Mammary epithelial cell (primary cell): ENCODE data around the gene STRBP.

Experiments used
- EZH2 ChIP-seq: IDR thresholded peaks from 2 replicates; pipeline ENCODE4 v1.6.1; 2012; ENCODE audit warnings: low read length, inconsistent platforms, borderline replicate concordance
- TF ChIP-seq, protein P1 (sequence below), 2 donors: IDR thresholded peaks in 1 of 2; conservative IDR thresholded peaks in 1 of 2; 2 replicates each; pipeline ENCODE4 v1.5.1; 2011 to 2012; ENCODE audit warnings: inconsistent platforms in 2 of 2, low read length in 2 of 2, mild to moderate bottlenecking in 2 of 2, control low read depth in 1 of 2, low read depth in 1 of 2; ENCODE audit not compliant: insufficient read depth in 1 of 2; ENCODE audit errors: extremely low read depth in 1 of 2

DNA sequence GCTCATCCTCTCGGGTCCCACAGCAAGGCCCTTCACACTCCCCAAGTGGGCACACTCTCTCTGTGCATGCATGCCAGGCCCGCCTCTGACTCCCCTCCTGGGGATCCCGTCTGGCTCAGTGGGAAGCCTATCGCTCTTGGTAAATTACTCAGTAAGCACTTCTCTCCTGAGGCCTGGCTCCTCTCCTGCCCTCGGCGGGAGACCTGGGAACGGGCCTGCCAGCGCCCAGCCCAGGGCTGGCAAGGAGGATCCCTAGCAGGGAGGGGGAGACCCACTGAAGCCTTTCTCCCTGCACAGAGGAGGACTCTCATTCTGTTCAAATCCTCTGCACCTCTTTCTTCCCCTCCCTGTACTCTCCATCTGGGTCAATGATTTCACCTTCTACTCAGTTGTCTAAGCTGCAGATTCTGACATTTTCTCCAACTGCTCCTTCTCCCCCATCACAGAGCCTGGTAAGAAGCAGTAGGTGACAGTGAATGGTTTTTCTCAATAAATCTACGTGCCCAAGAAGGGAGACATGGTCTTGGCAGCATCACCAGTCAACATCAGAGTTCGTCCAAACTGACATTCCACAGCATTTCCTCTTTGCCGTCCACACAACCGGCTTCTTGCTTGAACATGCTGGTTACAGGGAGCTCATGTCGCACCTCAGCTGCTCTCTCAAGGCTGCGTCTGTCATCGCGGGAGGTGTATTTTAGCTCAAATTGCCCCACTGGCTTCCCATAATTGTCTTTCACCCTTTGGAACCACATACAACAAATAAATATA, 153.1 kb downstream of the STRBP start:
- no peak for TF ChIP-seq EZH2
- TF ChIP-seq, protein P1, sequence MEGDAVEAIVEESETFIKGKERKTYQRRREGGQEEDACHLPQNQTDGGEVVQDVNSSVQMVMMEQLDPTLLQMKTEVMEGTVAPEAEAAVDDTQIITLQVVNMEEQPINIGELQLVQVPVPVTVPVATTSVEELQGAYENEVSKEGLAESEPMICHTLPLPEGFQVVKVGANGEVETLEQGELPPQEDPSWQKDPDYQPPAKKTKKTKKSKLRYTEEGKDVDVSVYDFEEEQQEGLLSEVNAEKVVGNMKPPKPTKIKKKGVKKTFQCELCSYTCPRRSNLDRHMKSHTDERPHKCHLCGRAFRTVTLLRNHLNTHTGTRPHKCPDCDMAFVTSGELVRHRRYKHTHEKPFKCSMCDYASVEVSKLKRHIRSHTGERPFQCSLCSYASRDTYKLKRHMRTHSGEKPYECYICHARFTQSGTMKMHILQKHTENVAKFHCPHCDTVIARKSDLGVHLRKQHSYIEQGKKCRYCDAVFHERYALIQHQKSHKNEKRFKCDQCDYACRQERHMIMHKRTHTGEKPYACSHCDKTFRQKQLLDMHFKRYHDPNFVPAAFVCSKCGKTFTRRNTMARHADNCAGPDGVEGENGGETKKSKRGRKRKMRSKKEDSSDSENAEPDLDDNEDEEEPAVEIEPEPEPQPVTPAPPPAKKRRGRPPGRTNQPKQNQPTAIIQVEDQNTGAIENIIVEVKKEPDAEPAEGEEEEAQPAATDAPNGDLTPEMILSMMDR (conservative IDR thresholded peaks at IDR 0.05 in 1 of 2, IDR thresholded peaks at IDR 0.05 in 1 of 2; ENCODE audit: extremely low read depth in 1 of 2, insufficient read depth in 1 of 2, low read depth in 1 of 2, low read length in 2 of 2) = no peak
